ENCODE results near the gene TDRD3.

Gene TDRD3

GRCh38 chr13:60611523-60611922 is 214.5 kb downstream of the TDRD3 start:
- no peak overlapping the region for H3K4me3 ChIP-seq (replicated peaks; ENCODE audit: low read depth, low read length)
- TF ChIP-seq CTCF (IDR thresholded peaks at IDR 0.05; ENCODE audit: low read length, missing control alignments): no peak
- DNase-seq (ENCODE audit: low read depth): no peak

- no peak overlapping the region for H3K4me3 ChIP-seq (replicated peaks; ENCODE audit: low read depth, low read length)
- no peak for TF ChIP-seq CTCF (IDR thresholded peaks at IDR 0.05; ENCODE audit: low read length, missing control alignments)
- peak; percentile 6 for DNase-seq (ENCODE audit: low read depth)
Observed at GRCh38 chr13:60612593-60612992, 215.6 kb downstream of the TDRD3 start.

- DNase-seq (ENCODE audit: low read depth): no peak
- no peak overlapping the region for H3K4me3 ChIP-seq (replicated peaks; ENCODE audit: low read depth, low read length)
- no peak for TF ChIP-seq CTCF (IDR thresholded peaks at IDR 0.05; ENCODE audit: low read length, missing control alignments)
Observed at GRCh38 chr13:60613080-60613479, 216.1 kb downstream of the TDRD3 start.

- H3K4me3 ChIP-seq (replicated peaks; ENCODE audit: low read depth, low read length): no peak overlapping the region
- TF ChIP-seq CTCF (IDR thresholded peaks at IDR 0.05; ENCODE audit: low read length, missing control alignments): peak; percentile 51
- peak; percentile 58 for DNase-seq (ENCODE audit: low read depth)
Observed at GRCh38 chr13:60617991-60618733, 221.1 kb downstream of the TDRD3 start.

GRCh38 chr13:60619461-60619860 is 222.4 kb downstream of the TDRD3 start:
- no peak for TF ChIP-seq CTCF (IDR thresholded peaks at IDR 0.05; ENCODE audit: low read length, missing control alignments)
- no peak overlapping the region for H3K4me3 ChIP-seq (replicated peaks; ENCODE audit: low read depth, low read length)
- no peak for DNase-seq (ENCODE audit: low read depth)

GRCh38 chr13:60620611-60621395 is 223.8 kb downstream of the TDRD3 start:
- H3K4me3 ChIP-seq (replicated peaks; ENCODE audit: low read depth, low read length): no peak overlapping the region
- TF ChIP-seq CTCF (IDR thresholded peaks at IDR 0.05; ENCODE audit: low read length, missing control alignments): no peak
- no peak for DNase-seq (ENCODE audit: low read depth)

Measured in fibroblast of pulmonary artery (primary cell).